Smooth muscle cell of the brain vasculature (primary cell): ENCODE data around the gene UBAC2.
"Not testable (repeated sequence)": the region's sequence is repeated elsewhere in the genome, so short reads cannot be mapped to it uniquely, and the experiment has no call there.

ENCODE experiments used
- DNase-seq: peaks from one replicate; pipeline ENCODE4 v3.0.0-alpha.2; 2012; ENCODE audit warnings: low read depth, low spot score

The UBAC2 gene

GRCh38 chr13:99185606-99186005, 15.0 kb upstream of the UBAC2 start:
- no peak for DNase-seq

- no peak for DNase-seq
Observed at GRCh38 chr13:99190147-99190985, 10.3 kb upstream of the UBAC2 start.

- no peak for DNase-seq
Observed at GRCh38 chr13:99191336-99191899, 9.2 kb upstream of the UBAC2 start.

- no peak for DNase-seq
Observed at GRCh38 chr13:99191900-99192399, 8.7 kb upstream of the UBAC2 start.

GRCh38 chr13:99192480-99192879, 8.2 kb upstream of the UBAC2 start:
- DNase-seq = no peak

GRCh38 chr13:99193152-99193551, 7.5 kb upstream of the UBAC2 start:
- no peak for DNase-seq

GRCh38 chr13:99196466-99197116, 4.1 kb upstream of the UBAC2 start:
- no peak for DNase-seq

GRCh38 chr13:99197117-99197651, 3.5 kb upstream of the UBAC2 start:
- DNase-seq = no peak

GRCh38 chr13:99199541-99200431, 868 bp upstream of the UBAC2 start:
- DNase-seq = no peak

- DNase-seq = no peak
Observed at GRCh38 chr13:99203601-99204579, 3.2 kb downstream of the UBAC2 start.

- DNase-seq = no peak
Observed at GRCh38 chr13:99205621-99206220, 5.1 kb downstream of the UBAC2 start.

GRCh38 chr13:99206226-99206625, 5.6 kb downstream of the UBAC2 start:
- no peak for DNase-seq

- DNase-seq = no peak
Observed at GRCh38 chr13:99206873-99207272, 6.2 kb downstream of the UBAC2 start.

GRCh38 chr13:99207511-99207910, 6.9 kb downstream of the UBAC2 start:
- DNase-seq = no peak

GRCh38 chr13:99208185-99208584, 7.5 kb downstream of the UBAC2 start:
- DNase-seq = no peak

GRCh38 chr13:99208845-99209527, 8.3 kb downstream of the UBAC2 start:
- DNase-seq = no peak

- not testable (repeated sequence) for DNase-seq
Observed at GRCh38 chr13:99210627-99211026, 10.0 kb downstream of the UBAC2 start.

GRCh38 chr13:99211421-99212035, 10.9 kb downstream of the UBAC2 start:
- DNase-seq = no peak

GRCh38 chr13:99214232-99214631, 13.6 kb downstream of the UBAC2 start:
- no peak for DNase-seq
